Stimulated activated CD4-positive, alpha-beta T cell treated with anti-CD3 and anti-CD28 coated beads, Interleukin-2, amount 100 ng/mL, for 24 hours (primary cell): ENCODE measurements around the gene LTBP3.

Experiments
- DNase-seq, 2 donors: peaks; one replicate each; pipeline ENCODE4 v3.0.0-alpha.2; 2020

LTBP3 gene

GRCh38 chr11:65585396-65586246, 27.5 kb upstream of the LTBP3 start:
- no peak for DNase-seq

GRCh38 chr11:65584723-65585171, 26.6 kb upstream of the LTBP3 start:
- no peak for DNase-seq

GRCh38 chr11:65584106-65584505, 25.9 kb upstream of the LTBP3 start:
- no peak for DNase-seq

GRCh38 chr11:65583589-65583988, 25.4 kb upstream of the LTBP3 start:
- DNase-seq = no peak

- no peak for DNase-seq
These were observed 23.8 kb upstream of the LTBP3 start for GRCh38 chr11:65581928-65582327.

GRCh38 chr11:65580756-65581155, 22.6 kb upstream of the LTBP3 start:
- no peak for DNase-seq

GRCh38 chr11:65580031-65580692, 22.0 kb upstream of the LTBP3 start:
- no peak for DNase-seq

GRCh38 chr11:65579291-65579690, 21.1 kb upstream of the LTBP3 start:
- DNase-seq = no peak

GRCh38 chr11:65578667-65579066, 20.5 kb upstream of the LTBP3 start:
- no peak for DNase-seq

GRCh38 chr11:65578134-65578533, 20.0 kb upstream of the LTBP3 start:
- no peak for DNase-seq

- DNase-seq = no peak
These were observed 19.6 kb upstream of the LTBP3 start for GRCh38 chr11:65577756-65578109.

- DNase-seq = peak in 1 of 2 donors; percentile 64
These were observed 19.0 kb upstream of the LTBP3 start for GRCh38 chr11:65576867-65577755.

GRCh38 chr11:65576232-65576866, 18.2 kb upstream of the LTBP3 start:
- DNase-seq = peak in 1 of 2 donors; percentile 51

- DNase-seq = peak; percentile 74 to 84
These were observed 17.5 kb upstream of the LTBP3 start, which contains the start of gene EHBP1L1 for GRCh38 chr11:65575568-65576231. Gene EHBP1L1, plus strand, starts transcription at chr11:65576053. Its CDS starts 250 bp downstream, at chr11:65576303.

GRCh38 chr11:65574811-65575567, 16.8 kb upstream of the LTBP3 start:
- peak in 1 of 2 donors; percentile 51 for DNase-seq

GRCh38 chr11:65574109-65574810, 16.1 kb upstream of the LTBP3 start:
- peak; percentile 85 to 95 for DNase-seq

- DNase-seq = no peak
These were observed 15.4 kb upstream of the LTBP3 start for GRCh38 chr11:65573391-65574079.

- peak; percentile 91 to 93 for DNase-seq
These were observed 14.3 kb upstream of the LTBP3 start, which contains the start of gene FAM89B for GRCh38 chr11:65572356-65573051. Gene FAM89B, plus strand, starts transcription at chr11:65572538. Its CDS starts 132 bp downstream, at chr11:65572670.

GRCh38 chr11:65571940-65572339, 13.8 kb upstream of the LTBP3 start:
- no peak for DNase-seq
